Mesendoderm (in vitro differentiated cells): ENCODE data around the gene ZFP92.
"Not testable (repeated sequence)": the region's sequence is repeated elsewhere in the genome, so short reads cannot be mapped to it uniquely, and the experiment has no call there.

Experiments
- DNase-seq: peaks from one replicate; pipeline ENCODE4 v3.0.0; 2013
- H2AK5ac ChIP-seq: 2 replicates; pipeline ENCODE4 v1.6.1; 2013; ENCODE audit warnings: low read length, inconsistent platforms
- H2BK120ac ChIP-seq: 2 replicates; pipeline ENCODE4 v1.6.1; 2013; ENCODE audit warnings: low read depth, mild to moderate bottlenecking, low read length, moderate library complexity, mixed read lengths
- H2BK15ac ChIP-seq: replicated peaks from 2 replicates; pipeline ENCODE4 v1.6.1; 2013; ENCODE audit warnings: low read depth, mild to moderate bottlenecking, moderate library complexity
- H2BK5ac ChIP-seq: 2 replicates; pipeline ENCODE4 v1.6.1; 2013; ENCODE audit warnings: low read length, inconsistent platforms
- H3K18ac ChIP-seq: 2 replicates; pipeline ENCODE4 v1.6.1; 2013; ENCODE audit warnings: mild to moderate bottlenecking, low read length, mixed read lengths
- H3K23ac ChIP-seq: one replicate; pipeline ENCODE4 v1.6.1; 2013; ENCODE audit warnings: low read length
- H3K27ac ChIP-seq: 2 replicates; pipeline ENCODE4 v1.5.1; 2013; ENCODE audit warnings: low read depth, mild to moderate bottlenecking, inconsistent platforms, low read length, moderate library complexity
- H3K27me3 ChIP-seq: 2 replicates; pipeline ENCODE4 v1.6.1; 2013; ENCODE audit warnings: low read length, control low read depth, mild to moderate bottlenecking, inconsistent platforms; ENCODE audit not compliant: insufficient read depth, poor library complexity
- H3K36me3 ChIP-seq: 2 replicates; pipeline ENCODE4 v1.6.1; 2013; ENCODE audit warnings: low read length, inconsistent platforms; ENCODE audit not compliant: control insufficient read depth, insufficient read depth
- H3K4ac ChIP-seq: one replicate; pipeline ENCODE4 v1.6.1; 2013; ENCODE audit warnings: low read depth, mild to moderate bottlenecking, low read length, moderate library complexity
- H3K4me1 ChIP-seq: 2 replicates; pipeline ENCODE4 v1.6.1; 2013; ENCODE audit warnings: low read depth, low read length, inconsistent platforms; ENCODE audit not compliant: control insufficient read depth
- H3K4me2 ChIP-seq: 2 replicates; pipeline ENCODE4 v1.6.1; 2013; ENCODE audit warnings: low read length
- H3K4me3 ChIP-seq: 2 replicates; pipeline ENCODE4 v1.5.1; 2013; ENCODE audit warnings: mild to moderate bottlenecking, low read length
- H3K56ac ChIP-seq: one replicate; pipeline ENCODE4 v1.6.1; 2013; ENCODE audit warnings: low read length
- H3K79me1 ChIP-seq: 2 replicates; pipeline ENCODE4 v1.6.1; 2013; ENCODE audit warnings: low read length, inconsistent platforms
- H3K79me2 ChIP-seq: 2 replicates; pipeline ENCODE4 v1.6.1; 2013; ENCODE audit warnings: mild to moderate bottlenecking, low read length; ENCODE audit not compliant: control insufficient read depth, insufficient read depth
- H3K9ac ChIP-seq: 2 replicates; pipeline ENCODE4 v1.6.1; 2013; ENCODE audit warnings: low read length, inconsistent platforms
- H4K5ac ChIP-seq: one replicate; pipeline ENCODE4 v1.6.1; 2013; ENCODE audit warnings: low read length
- H4K8ac ChIP-seq: one replicate; pipeline ENCODE4 v1.6.1; 2013; ENCODE audit warnings: low read depth, mild to moderate bottlenecking, control low read depth, low read length, moderate library complexity
- WGBS: extraction: QIAGEN DNeasy Blood & Tissue Kit; methylation state at CpG from one replicate; pipeline ENCODE4 v1.1.7; 2013; ENCODE audit warnings: low lambda C conversion rate, missing lambda C conversion rate; ENCODE audit not compliant: insufficient coverage; ENCODE audit errors: extremely low coverage; 5-methylcytosine and 5-hydroxymethylcytosine counted together

The ZFP92 gene

GRCh38 chrX:153382563-153383482 lies 28.4 kb upstream of the ZFP92 start:
- Histone ChIP-seq H3K4ac (no peak overlapping the region), H2BK15ac (no peak overlapping the region), H2BK120ac (no peak overlapping the region), H2BK5ac (no peak overlapping the region), H4K8ac (no peak overlapping the region), H4K5ac (no peak overlapping the region), H3K23ac (no peak overlapping the region), H3K79me1 (no peaks in the 10 kb centered on the region), H3K79me2 (no peaks in the 10 kb centered on the region), H3K27me3 (no peaks in the 10 kb centered on the region), H3K9ac (no peak overlapping the region), H3K27ac (no peak overlapping the region), H3K36me3 (no peaks in the 10 kb centered on the region), H2AK5ac (no peak overlapping the region), H3K4me1 (no peaks in the 10 kb centered on the region), H3K4me3 (no peak overlapping the region), H3K56ac (no peak overlapping the region), H3K18ac (no peak overlapping the region), H3K4me2 (no peak overlapping the region)
- no CpG with 5 or more reads among the region's 3 CpGs for WGBS
- no peak for DNase-seq

- no peak for DNase-seq
Observed at GRCh38 chrX:153384390-153384789, 26.9 kb upstream of the ZFP92 start.

GRCh38 chrX:153384973-153385372 lies 26.3 kb upstream of the ZFP92 start:
- not testable (repeated sequence) for H3K4me1 ChIP-seq, H3K18ac ChIP-seq, H3K79me2 ChIP-seq, H3K56ac ChIP-seq, H3K4me3 ChIP-seq, H3K4me2 ChIP-seq, H4K5ac ChIP-seq, H4K8ac ChIP-seq, H3K27me3 ChIP-seq, H3K36me3 ChIP-seq, H3K23ac ChIP-seq, H3K79me1 ChIP-seq, H2BK120ac ChIP-seq, H3K4ac ChIP-seq, H3K9ac ChIP-seq, H2BK15ac ChIP-seq, H2BK5ac ChIP-seq, DNase-seq, H2AK5ac ChIP-seq, H3K27ac ChIP-seq
- no CpG with 5 or more reads among the region's 2 CpGs for WGBS

More at GRCh38 chrX:153384390-153384789, 26.9 kb upstream of the ZFP92 start:
- H3K79me1 ChIP-seq: no peaks in the 10 kb centered on the region
- no peaks in the 10 kb centered on the region for H3K27me3 ChIP-seq
- H3K23ac ChIP-seq: no peak overlapping the region
- H4K5ac ChIP-seq: no peak overlapping the region
- H2BK120ac ChIP-seq: no peak overlapping the region
- H3K36me3 ChIP-seq: no peaks in the 10 kb centered on the region
- no peak overlapping the region for H2AK5ac ChIP-seq
- H4K8ac ChIP-seq: no peak overlapping the region
- H3K79me2 ChIP-seq: no peaks in the 10 kb centered on the region
- no peak overlapping the region for H3K18ac ChIP-seq
- H2BK5ac ChIP-seq: no peak overlapping the region
- WGBS: no CpG with 5 or more reads among the region's 6 CpGs
- H3K4me2 ChIP-seq: no peak overlapping the region
- no peak overlapping the region for H3K9ac ChIP-seq
- H3K56ac ChIP-seq: no peak overlapping the region
- H2BK15ac ChIP-seq: no peak overlapping the region
- H3K4ac ChIP-seq: no peak overlapping the region
- no peaks in the 10 kb centered on the region for H3K4me1 ChIP-seq
- no peak overlapping the region for H3K27ac ChIP-seq
- no peak overlapping the region for H3K4me3 ChIP-seq

GRCh38 chrX:153386097-153386496 lies 25.2 kb upstream of the ZFP92 start:
- H3K4me1 ChIP-seq: no peaks in the 10 kb centered on the region
- H3K27ac ChIP-seq: no peak overlapping the region
- no peaks in the 10 kb centered on the region for H3K36me3 ChIP-seq
- H2BK5ac ChIP-seq: no peak overlapping the region
- WGBS: no CpG with 5 or more reads among the region's 5 CpGs
- H4K8ac ChIP-seq: no peak overlapping the region
- H3K23ac ChIP-seq: no peak overlapping the region
- no peak overlapping the region for H2AK5ac ChIP-seq
- no peaks in the 10 kb centered on the region for H3K79me2 ChIP-seq
- H4K5ac ChIP-seq: no peak overlapping the region
- no peak overlapping the region for H3K4me3 ChIP-seq
- H3K27me3 ChIP-seq: no peaks in the 10 kb centered on the region
- DNase-seq: no peak
- no peak overlapping the region for H3K4me2 ChIP-seq
- no peak overlapping the region for H2BK15ac ChIP-seq
- no peak overlapping the region for H2BK120ac ChIP-seq
- H3K56ac ChIP-seq: no peak overlapping the region
- H3K18ac ChIP-seq: no peak overlapping the region
- no peak overlapping the region for H3K9ac ChIP-seq
- H3K4ac ChIP-seq: no peak overlapping the region
- H3K79me1 ChIP-seq: no peaks in the 10 kb centered on the region

- H3K56ac ChIP-seq: no peak overlapping the region
- no peak for DNase-seq
- H3K4me1 ChIP-seq: no peaks in the 10 kb centered on the region
- H3K79me1 ChIP-seq: no peaks in the 10 kb centered on the region
- no peak overlapping the region for H3K4me3 ChIP-seq
- H2AK5ac ChIP-seq: no peak overlapping the region
- H3K4me2 ChIP-seq: no peak overlapping the region
- no CpG with 5 or more reads among the region's 5 CpGs for WGBS
- H2BK120ac ChIP-seq: no peak overlapping the region
- no peak overlapping the region for H3K9ac ChIP-seq
- no peaks in the 10 kb centered on the region for H3K79me2 ChIP-seq
- H3K36me3 ChIP-seq: no peaks in the 10 kb centered on the region
- H2BK5ac ChIP-seq: no peak overlapping the region
- H3K27me3 ChIP-seq: no peaks in the 10 kb centered on the region
- H3K23ac ChIP-seq: no peak overlapping the region
- no peak overlapping the region for H4K8ac ChIP-seq
- H4K5ac ChIP-seq: no peak overlapping the region
- H3K18ac ChIP-seq: no peak overlapping the region
- H3K4ac ChIP-seq: no peak overlapping the region
- no peak overlapping the region for H2BK15ac ChIP-seq
- H3K27ac ChIP-seq: no peak overlapping the region
Observed at GRCh38 chrX:153387345-153387744, 23.9 kb upstream of the ZFP92 start.
